HEK293 (cell line): ENCODE results near the gene MYRFL.

Experiments
- CTCF ChIA-PET: fragments of 350-600 bp; formaldehyde crosslinking; extraction: SDS; loops from one replicate; lab custom pipeline; 2021; ENCODE audit warnings: antibody characterized with exemption; lab: Yijun Ruan, JAX
- POLR2A ChIA-PET: fragments of 300-600 bp; formaldehyde crosslinking; extraction: SDS; loops from one replicate; lab custom pipeline; 2020; ENCODE audit warnings: antibody characterized with exemption, inconsistent platforms; lab: Yijun Ruan, JAX
- H3K27ac ChIP-seq: fragments of 200-500 bp; sonication (Bioruptor generic); 2 replicates; pipeline ENCODE4 v1.5.1; 2014; ENCODE audit warnings: low read depth, low read length, control low read depth, inconsistent platforms; ENCODE audit errors: extremely low read depth
- H3K36me3 ChIP-seq, 2 experiments: fragments of 200-500 bp in 1 of 2; sonication (Bioruptor generic) in 1 of 2; 1 replicate in 1 of 2; 2 replicates in 1 of 2; pipeline ENCODE4 v1.5.1; 2014 to 2017; ENCODE audit warnings: inconsistent platforms in 2 of 2, low read length in 2 of 2; ENCODE audit not compliant: control insufficient read depth in 2 of 2, insufficient read depth in 1 of 2
- H3K4me1 ChIP-seq: fragments of 200-500 bp; sonication (Bioruptor generic); 2 replicates; pipeline ENCODE4 v1.5.1; 2014; ENCODE audit warnings: mild to moderate bottlenecking, low read length, inconsistent platforms; ENCODE audit not compliant: control insufficient read depth, insufficient read depth
- H3K4me3 ChIP-seq: 2 replicates; pipeline ENCODE4 v1.5.1; 2011; ENCODE audit warnings: low read depth, mild to moderate bottlenecking, control low read depth, low read length, moderate library complexity
- H3K9me3 ChIP-seq: fragments of 200-500 bp; sonication (Bioruptor generic); 2 replicates; pipeline ENCODE4 v1.5.1; 2014; ENCODE audit warnings: low read depth, low read length, inconsistent platforms; ENCODE audit not compliant: control insufficient read depth, insufficient read depth
- GLI2 ChIP-seq: fragments of 450-650 bp; formaldehyde crosslinking; IDR thresholded peaks from 2 replicates; pipeline ENCODE4; 2017; ENCODE audit warnings: missing biosample characterization, missing genetic modification characterization, low read depth, borderline replicate concordance
- GLIS1 ChIP-seq: fragments of 450-650 bp; formaldehyde crosslinking; IDR thresholded peaks from 2 replicates; pipeline ENCODE4 v1.5.1; 2016; ENCODE audit warnings: missing biosample characterization, missing genetic modification characterization
- KLF8 ChIP-seq: fragments of 450-650 bp; formaldehyde crosslinking; IDR thresholded peaks from 2 replicates; pipeline ENCODE4 v1.5.1; 2016; ENCODE audit warnings: missing biosample characterization, missing genetic modification characterization
- SALL2 ChIP-seq: fragments of 450-650 bp; formaldehyde crosslinking; IDR thresholded peaks from 2 replicates; pipeline ENCODE4 v1.5.0; 2017; ENCODE audit warnings: missing biosample characterization, mild to moderate bottlenecking, missing genetic modification characterization, borderline replicate concordance
- SCRT2 ChIP-seq: fragments of 450-650 bp; formaldehyde crosslinking; IDR thresholded peaks from 2 replicates; pipeline ENCODE4 v1.5.1; 2016; ENCODE audit warnings: missing biosample characterization, missing genetic modification characterization
- SP7 ChIP-seq: fragments of 450-650 bp; formaldehyde crosslinking; IDR thresholded peaks from 2 replicates; pipeline ENCODE4 v1.5.1; 2016; ENCODE audit warnings: missing biosample characterization, missing genetic modification characterization
- ZBTB17 ChIP-seq: fragments of 450-650 bp; formaldehyde crosslinking; IDR thresholded peaks from 2 replicates; pipeline ENCODE4 v1.5.1; 2016; ENCODE audit warnings: missing biosample characterization, missing genetic modification characterization
- ZFP69B ChIP-seq: fragments of 450-650 bp; formaldehyde crosslinking; IDR thresholded peaks from 2 replicates; pipeline ENCODE4 v1.5.1; 2016; ENCODE audit warnings: missing biosample characterization, missing genetic modification characterization
- ZNF121 ChIP-seq: fragments of 450-650 bp; formaldehyde crosslinking; IDR thresholded peaks from 2 replicates; pipeline ENCODE4 v1.5.1; 2016; ENCODE audit warnings: missing biosample characterization, missing genetic modification characterization
- ZNF138 ChIP-seq: fragments of 450-650 bp; formaldehyde crosslinking; IDR thresholded peaks from 2 replicates; pipeline ENCODE4 v1.5.1; 2016; ENCODE audit warnings: missing biosample characterization, missing genetic modification characterization, borderline replicate concordance
- ZNF175 ChIP-seq: fragments of 450-650 bp; formaldehyde crosslinking; IDR thresholded peaks from 2 replicates; pipeline ENCODE4 v1.5.1; 2016; ENCODE audit warnings: missing biosample characterization, missing genetic modification characterization
- ZNF202 ChIP-seq: fragments of 450-650 bp; formaldehyde crosslinking; IDR thresholded peaks from 2 replicates; pipeline ENCODE4 v1.5.1; 2016; ENCODE audit warnings: missing biosample characterization, missing genetic modification characterization, borderline replicate concordance
- ZNF214 ChIP-seq: fragments of 450-650 bp; formaldehyde crosslinking; IDR thresholded peaks from 2 replicates; pipeline ENCODE4 v1.5.1; 2017; ENCODE audit warnings: missing biosample characterization, mild to moderate bottlenecking, missing genetic modification characterization, borderline replicate concordance
- ZNF280D ChIP-seq: fragments of 450-650 bp; formaldehyde crosslinking; IDR thresholded peaks from 2 replicates; pipeline ENCODE4 v1.5.1; 2016; ENCODE audit warnings: missing biosample characterization, missing genetic modification characterization
- ZNF394 ChIP-seq: fragments of 450-650 bp; formaldehyde crosslinking; IDR thresholded peaks from 2 replicates; pipeline ENCODE4 v1.5.1; 2016; ENCODE audit warnings: missing biosample characterization, missing genetic modification characterization, mild to moderate bottlenecking, moderate library complexity, borderline replicate concordance
- ZNF398 ChIP-seq: fragments of 450-650 bp; formaldehyde crosslinking; IDR thresholded peaks from 2 replicates; pipeline ENCODE4 v1.5.1; 2017; ENCODE audit warnings: missing biosample characterization, missing genetic modification characterization
- ZNF48 ChIP-seq: fragments of 450-650 bp; formaldehyde crosslinking; IDR thresholded peaks from 2 replicates; pipeline ENCODE4 v1.5.1; 2016; ENCODE audit warnings: missing biosample characterization, missing genetic modification characterization
- ZNF560 ChIP-seq: fragments of 450-650 bp; formaldehyde crosslinking; IDR thresholded peaks from 2 replicates; pipeline ENCODE4 v1.5.1; 2017; ENCODE audit warnings: missing biosample characterization, missing genetic modification characterization, borderline replicate concordance
- ZNF639 ChIP-seq: fragments of 450-650 bp; formaldehyde crosslinking; IDR thresholded peaks from 2 replicates; pipeline ENCODE4 v1.5.1; 2016; ENCODE audit warnings: missing biosample characterization, missing genetic modification characterization
- ZNF645 ChIP-seq: fragments of 450-650 bp; formaldehyde crosslinking; IDR thresholded peaks from 2 replicates; pipeline ENCODE4; 2016; ENCODE audit warnings: missing biosample characterization, missing genetic modification characterization
- ZNF791 ChIP-seq: fragments of 450-650 bp; formaldehyde crosslinking; IDR thresholded peaks from 2 replicates; pipeline ENCODE4 v1.5.1; 2016; ENCODE audit warnings: missing biosample characterization, missing genetic modification characterization
- ZNF792 ChIP-seq: fragments of 450-650 bp; formaldehyde crosslinking; IDR thresholded peaks from 2 replicates; pipeline ENCODE4 v1.5.1; 2016; ENCODE audit warnings: missing biosample characterization, missing genetic modification characterization
- ZSCAN18 ChIP-seq: fragments of 450-650 bp; formaldehyde crosslinking; IDR thresholded peaks from 2 replicates; pipeline ENCODE4 v1.5.1; 2016; ENCODE audit warnings: missing biosample characterization, missing genetic modification characterization

MYRFL gene

GRCh38 chr12:69874606-69875005 lies 49.6 kb downstream of the MYRFL start:
- no peak for TF ChIP-seq ZNF202 (tag by site-specific recombination)
- no peak for TF ChIP-seq ZSCAN18 (tag by site-specific recombination)
- TF ChIP-seq ZNF791 (tag by site-specific recombination) = no peak
- no peak for TF ChIP-seq SCRT2
- no peak for TF ChIP-seq SP7 (tag by site-specific recombination)
- TF ChIP-seq ZNF280D = no peak
- no peak for TF ChIP-seq ZNF214 (tag by site-specific recombination)
- no peak for TF ChIP-seq ZNF394
- TF ChIP-seq ZNF48 = no peak
- no peaks in the 10 kb centered on the region for H3K9me3 ChIP-seq
- ChIA-PET CTCF (interaction anchor here (0.6 to 0.9 kb wide), 4 partner anchors 94 to 738 kb away, joined by 3 read pairs; no protein-coding TSS in a partner anchor), POLR2A (no interaction called here)
- no peaks in the 10 kb centered on the region for H3K36me3 ChIP-seq
- H3K4me1 ChIP-seq = no peaks in the 10 kb centered on the region
- no peak overlapping the region for H3K4me3 ChIP-seq
- no peak overlapping the region for H3K27ac ChIP-seq

- H3K4me1 ChIP-seq = no peaks in the 10 kb centered on the region
- H3K9me3 ChIP-seq = no peaks in the 10 kb centered on the region
- H3K36me3 ChIP-seq = no peaks in the 10 kb centered on the region
- CTCF ChIA-PET = interaction anchor here (0.7 to 1.4 kb wide), 3 partner anchors 95 to 731 kb away, joined by 3 to 7 read pairs (median 3); no protein-coding TSS in a partner anchor
- H3K27ac ChIP-seq = no peak overlapping the region
- no peak overlapping the region for H3K4me3 ChIP-seq
- POLR2A ChIA-PET = no interaction called here
- TF ChIP-seq GLIS1 (tag by site-specific recombination) (no peak), ZNF560 (tag by site-specific recombination) (no peak), GLI2 (tag by site-specific recombination) (no peak), ZNF639 (tag by site-specific recombination) (no peak), SALL2 (tag by site-specific recombination) (no peak), ZBTB17 (tag by site-specific recombination) (no peak), ZNF138 (tag by site-specific recombination) (no peak), ZNF121 (tag by site-specific recombination) (no peak), ZNF398 (no peak), ZNF791 (tag by site-specific recombination) (no peak), ZNF792 (no peak), KLF8 (tag by site-specific recombination) (no peak), ZNF175 (tag by site-specific recombination) (no peak), ZNF645 (no peak), ZFP69B (tag by site-specific recombination) (no peak)
Observed at GRCh38 chr12:69875416-69875935, 50.4 kb downstream of the MYRFL start.
